ENCODE measurements around the gene TMEM151B.

DNA sequence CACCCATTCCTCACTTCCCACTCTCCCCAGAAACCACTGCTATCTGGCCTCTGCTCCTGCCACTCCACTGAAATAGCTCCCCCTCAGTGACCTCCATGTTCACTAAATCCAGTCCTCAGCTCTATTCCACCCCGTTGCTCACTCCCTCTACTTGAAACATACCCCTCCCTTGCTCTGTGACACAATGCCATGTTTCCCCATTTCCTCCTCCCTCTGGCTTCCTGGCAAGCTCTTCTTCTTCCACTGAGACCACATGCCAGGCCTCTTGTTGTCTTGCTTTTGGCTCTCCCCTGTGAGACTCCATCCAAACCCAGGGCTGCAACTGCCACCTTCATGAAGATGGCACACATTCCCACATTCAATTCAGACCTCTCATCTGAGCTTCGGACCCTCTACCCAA lies 13.9 kb downstream of the TMEM151B start:
- TF ChIP-seq, protein P1, sequence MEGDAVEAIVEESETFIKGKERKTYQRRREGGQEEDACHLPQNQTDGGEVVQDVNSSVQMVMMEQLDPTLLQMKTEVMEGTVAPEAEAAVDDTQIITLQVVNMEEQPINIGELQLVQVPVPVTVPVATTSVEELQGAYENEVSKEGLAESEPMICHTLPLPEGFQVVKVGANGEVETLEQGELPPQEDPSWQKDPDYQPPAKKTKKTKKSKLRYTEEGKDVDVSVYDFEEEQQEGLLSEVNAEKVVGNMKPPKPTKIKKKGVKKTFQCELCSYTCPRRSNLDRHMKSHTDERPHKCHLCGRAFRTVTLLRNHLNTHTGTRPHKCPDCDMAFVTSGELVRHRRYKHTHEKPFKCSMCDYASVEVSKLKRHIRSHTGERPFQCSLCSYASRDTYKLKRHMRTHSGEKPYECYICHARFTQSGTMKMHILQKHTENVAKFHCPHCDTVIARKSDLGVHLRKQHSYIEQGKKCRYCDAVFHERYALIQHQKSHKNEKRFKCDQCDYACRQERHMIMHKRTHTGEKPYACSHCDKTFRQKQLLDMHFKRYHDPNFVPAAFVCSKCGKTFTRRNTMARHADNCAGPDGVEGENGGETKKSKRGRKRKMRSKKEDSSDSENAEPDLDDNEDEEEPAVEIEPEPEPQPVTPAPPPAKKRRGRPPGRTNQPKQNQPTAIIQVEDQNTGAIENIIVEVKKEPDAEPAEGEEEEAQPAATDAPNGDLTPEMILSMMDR (IDR thresholded peaks at IDR 0.05) = no peak
- TF ChIP-seq POLR2AphosphoS5 (IDR thresholded peaks at IDR 0.05) = no peak
- no peak for TF ChIP-seq POLR2A (IDR thresholded peaks at IDR 0.05)

All from upper lobe of left lung (tissue), 4 donors.